ENCODE measurements around the gene BATF.

The BATF gene

DNA sequence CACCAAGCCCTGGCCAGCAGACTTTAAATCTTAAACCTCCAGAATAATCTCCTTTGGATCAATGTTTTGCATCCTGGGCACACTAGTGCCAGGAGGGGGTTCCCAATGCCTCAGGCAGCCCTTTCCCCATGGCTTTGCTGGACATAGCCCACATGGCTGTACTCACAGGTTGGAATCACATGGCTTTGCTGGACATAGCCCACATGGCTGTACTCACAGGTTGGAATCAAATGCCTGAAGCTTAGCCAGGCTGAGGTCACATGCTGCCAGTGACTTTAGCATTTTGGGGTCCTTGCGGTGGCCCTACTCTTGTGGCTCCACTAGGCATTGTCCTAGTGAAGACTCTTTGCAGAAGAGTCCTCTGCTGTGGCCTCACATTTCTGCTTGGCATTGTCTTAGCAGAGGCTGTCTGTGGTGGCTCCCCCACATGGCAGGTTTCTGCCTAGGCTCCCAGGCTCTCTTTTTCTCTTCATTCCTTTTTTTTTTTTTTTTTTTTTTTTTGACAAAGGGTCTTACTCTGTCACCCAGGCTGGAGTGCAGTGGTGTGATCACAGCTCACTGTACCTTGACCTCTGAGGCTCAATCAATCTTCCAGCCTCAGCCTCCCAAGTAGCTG lies 69.2 kb downstream of the BATF start:
- no peak overlapping the region for H3K27ac ChIP-seq
- TF ChIP-seq, protein P1, sequence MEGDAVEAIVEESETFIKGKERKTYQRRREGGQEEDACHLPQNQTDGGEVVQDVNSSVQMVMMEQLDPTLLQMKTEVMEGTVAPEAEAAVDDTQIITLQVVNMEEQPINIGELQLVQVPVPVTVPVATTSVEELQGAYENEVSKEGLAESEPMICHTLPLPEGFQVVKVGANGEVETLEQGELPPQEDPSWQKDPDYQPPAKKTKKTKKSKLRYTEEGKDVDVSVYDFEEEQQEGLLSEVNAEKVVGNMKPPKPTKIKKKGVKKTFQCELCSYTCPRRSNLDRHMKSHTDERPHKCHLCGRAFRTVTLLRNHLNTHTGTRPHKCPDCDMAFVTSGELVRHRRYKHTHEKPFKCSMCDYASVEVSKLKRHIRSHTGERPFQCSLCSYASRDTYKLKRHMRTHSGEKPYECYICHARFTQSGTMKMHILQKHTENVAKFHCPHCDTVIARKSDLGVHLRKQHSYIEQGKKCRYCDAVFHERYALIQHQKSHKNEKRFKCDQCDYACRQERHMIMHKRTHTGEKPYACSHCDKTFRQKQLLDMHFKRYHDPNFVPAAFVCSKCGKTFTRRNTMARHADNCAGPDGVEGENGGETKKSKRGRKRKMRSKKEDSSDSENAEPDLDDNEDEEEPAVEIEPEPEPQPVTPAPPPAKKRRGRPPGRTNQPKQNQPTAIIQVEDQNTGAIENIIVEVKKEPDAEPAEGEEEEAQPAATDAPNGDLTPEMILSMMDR (IDR thresholded peaks at IDR 0.05): no peak
- TF ChIP-seq ZFX (IDR thresholded peaks at IDR 0.05; ENCODE audit: borderline replicate concordance): no peak

DNA sequence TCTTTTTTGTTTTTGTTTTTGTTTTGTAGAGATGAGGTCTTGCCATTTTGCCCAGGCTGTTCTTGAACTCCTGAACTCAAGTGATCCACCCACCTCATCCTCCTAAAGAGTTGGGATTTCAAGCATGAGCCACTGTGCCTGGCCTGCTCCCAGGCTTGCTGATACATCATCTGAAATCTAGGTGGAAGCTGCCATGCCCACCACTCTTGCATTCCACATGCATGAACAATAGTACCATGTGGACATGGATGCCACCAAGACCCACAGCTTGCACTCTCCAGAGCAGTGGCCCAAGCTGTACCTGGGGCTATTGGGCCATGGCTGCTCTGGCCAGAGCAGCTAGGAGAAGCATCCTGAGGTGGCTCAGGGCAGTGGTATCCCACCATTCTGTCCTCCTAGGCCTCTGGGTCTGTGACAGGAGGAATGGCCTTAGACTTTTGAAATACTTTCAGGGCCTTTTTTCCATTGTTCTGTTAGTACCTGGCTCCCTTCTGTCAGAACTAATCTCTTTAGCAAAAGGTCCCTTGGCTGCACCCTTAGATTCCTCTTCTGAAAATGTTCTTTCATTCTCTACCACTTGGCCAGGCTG lies 69.8 kb downstream of the BATF start:
- TF ChIP-seq, protein P1 (IDR thresholded peaks at IDR 0.05): no peak
- no peak for TF ChIP-seq ZFX (IDR thresholded peaks at IDR 0.05; ENCODE audit: borderline replicate concordance)
- H3K27ac ChIP-seq: no peak overlapping the region

DNA sequence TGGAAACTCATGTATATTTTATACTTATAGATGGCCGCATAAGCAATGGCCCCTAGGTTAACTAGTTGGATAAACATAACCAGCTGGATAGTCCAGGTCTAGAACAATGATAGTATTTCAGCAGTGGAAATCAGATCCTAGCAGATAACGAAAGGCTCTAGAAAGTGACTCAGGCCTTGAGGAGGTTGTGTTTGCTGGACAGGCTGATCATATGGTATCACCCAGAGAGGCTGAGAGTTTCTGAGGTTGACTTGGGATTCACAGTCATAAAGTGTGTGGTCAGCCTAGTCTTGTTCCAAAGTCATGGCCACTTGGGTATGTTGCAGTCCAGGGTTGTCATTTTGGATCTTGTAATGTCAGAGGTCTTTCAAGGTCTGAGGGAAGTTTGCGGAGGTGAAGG lies 73.0 kb downstream of the BATF start:
- H3K27ac ChIP-seq: no peak overlapping the region

More for the DNA sequence above, 73.0 kb downstream of the BATF start:
- no peak for TF ChIP-seq ZFX (IDR thresholded peaks at IDR 0.05; ENCODE audit: borderline replicate concordance)
- TF ChIP-seq, protein P1 (IDR thresholded peaks at IDR 0.05): no peak

Data from 22Rv1 (cell line).